ENCODE measurements around the gene ARFGAP1.

The ARFGAP1 gene

GRCh38 chr20:63297796-63298572 is 25.4 kb downstream of the ARFGAP1 start:
- no peak overlapping the region for H3K4me2 ChIP-seq (ENCODE audit: low read depth, low read length, poor library complexity, severe bottlenecking)
- TF ChIP-seq EZH2phosphoT487 (IDR thresholded peaks at IDR 0.05; ENCODE audit: borderline replicate concordance) = no peak
- no peaks in the 10 kb centered on the region for H3K4me1 ChIP-seq (ENCODE audit: insufficient read depth, low read length, poor library complexity, severe bottlenecking)
- no peak overlapping the region for H3K9ac ChIP-seq (ENCODE audit: low read depth, low read length, poor library complexity, severe bottlenecking)
- no peaks in the 10 kb centered on the region for H3K9me2 ChIP-seq (replicated peaks; ENCODE audit: low read depth, low read length)
- no peaks in the 10 kb centered on the region for H3F3A ChIP-seq (ENCODE audit: low read depth)
- H2AFZ ChIP-seq (ENCODE audit: low read length) = no peak overlapping the region
- H3K27me3 ChIP-seq (ENCODE audit: insufficient read depth, low read length, poor library complexity, severe bottlenecking) = no peaks in the 10 kb centered on the region
- H4K20me1 ChIP-seq (ENCODE audit: insufficient read depth, low read length, poor library complexity, severe bottlenecking) = no peaks in the 10 kb centered on the region
- H3K9me3 ChIP-seq (ENCODE audit: insufficient read depth, low read depth, low read length) = no peaks in the 10 kb centered on the region
- no peaks in the 10 kb centered on the region for H3K79me2 ChIP-seq (ENCODE audit: insufficient read depth, low read length)
- no peaks in the 10 kb centered on the region for H3K36me3 ChIP-seq (ENCODE audit: insufficient read depth, low read length)
- H3K4me3 ChIP-seq (ENCODE audit: low read length, poor library complexity, severe bottlenecking) = no peak overlapping the region

DNA sequence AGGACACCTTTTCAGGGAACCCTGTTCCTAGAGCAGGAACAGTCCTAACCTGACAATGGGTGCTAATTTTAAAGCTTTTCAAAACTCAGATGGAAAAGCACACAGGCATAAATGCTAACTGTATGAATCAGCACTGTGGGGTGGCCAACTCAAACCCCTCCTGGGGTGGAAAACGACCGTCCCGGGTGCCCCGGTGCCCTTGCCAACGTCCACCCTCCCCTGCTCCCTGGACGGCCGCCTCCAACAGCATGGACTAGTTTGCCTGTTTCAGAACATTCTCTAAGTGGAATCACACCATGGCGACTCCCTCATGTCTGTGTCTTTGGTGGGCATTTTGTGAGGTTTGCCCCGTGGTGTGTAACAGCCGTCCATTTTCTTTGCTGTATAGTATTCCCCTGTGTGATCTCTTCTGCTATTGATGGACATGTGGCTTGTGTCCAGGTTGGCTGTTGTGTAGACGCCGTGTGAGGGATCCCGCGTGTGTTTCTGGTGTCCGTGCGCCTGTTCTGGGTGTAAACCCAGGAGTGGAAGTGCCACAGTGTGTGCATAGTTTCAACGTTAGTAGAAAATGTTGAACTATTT is 26.2 kb downstream of the ARFGAP1 start:
- no peak for TF ChIP-seq EZH2phosphoT487 (IDR thresholded peaks at IDR 0.05; ENCODE audit: borderline replicate concordance)
- TF ChIP-seq, protein P1, sequence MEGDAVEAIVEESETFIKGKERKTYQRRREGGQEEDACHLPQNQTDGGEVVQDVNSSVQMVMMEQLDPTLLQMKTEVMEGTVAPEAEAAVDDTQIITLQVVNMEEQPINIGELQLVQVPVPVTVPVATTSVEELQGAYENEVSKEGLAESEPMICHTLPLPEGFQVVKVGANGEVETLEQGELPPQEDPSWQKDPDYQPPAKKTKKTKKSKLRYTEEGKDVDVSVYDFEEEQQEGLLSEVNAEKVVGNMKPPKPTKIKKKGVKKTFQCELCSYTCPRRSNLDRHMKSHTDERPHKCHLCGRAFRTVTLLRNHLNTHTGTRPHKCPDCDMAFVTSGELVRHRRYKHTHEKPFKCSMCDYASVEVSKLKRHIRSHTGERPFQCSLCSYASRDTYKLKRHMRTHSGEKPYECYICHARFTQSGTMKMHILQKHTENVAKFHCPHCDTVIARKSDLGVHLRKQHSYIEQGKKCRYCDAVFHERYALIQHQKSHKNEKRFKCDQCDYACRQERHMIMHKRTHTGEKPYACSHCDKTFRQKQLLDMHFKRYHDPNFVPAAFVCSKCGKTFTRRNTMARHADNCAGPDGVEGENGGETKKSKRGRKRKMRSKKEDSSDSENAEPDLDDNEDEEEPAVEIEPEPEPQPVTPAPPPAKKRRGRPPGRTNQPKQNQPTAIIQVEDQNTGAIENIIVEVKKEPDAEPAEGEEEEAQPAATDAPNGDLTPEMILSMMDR (conservative IDR thresholded peaks at IDR 0.05; ENCODE audit: low read length) = no peak
- Histone ChIP-seq H3K9me2 (replicated peaks; ENCODE audit: low read depth, low read length) (no peaks in the 10 kb centered on the region), H3K9ac (ENCODE audit: low read depth, low read length, poor library complexity, severe bottlenecking) (no peak overlapping the region), H3K4me1 (ENCODE audit: insufficient read depth, low read length, poor library complexity, severe bottlenecking) (no peaks in the 10 kb centered on the region), H3K27me3 (ENCODE audit: insufficient read depth, low read length, poor library complexity, severe bottlenecking) (no peaks in the 10 kb centered on the region), H4K20me1 (ENCODE audit: insufficient read depth, low read length, poor library complexity, severe bottlenecking) (no peaks in the 10 kb centered on the region), H2AFZ (ENCODE audit: low read length) (no peak overlapping the region), H3K9me3 (ENCODE audit: insufficient read depth, low read depth, low read length) (no peaks in the 10 kb centered on the region), H3K79me2 (ENCODE audit: insufficient read depth, low read length) (no peaks in the 10 kb centered on the region), H3F3A (ENCODE audit: low read depth) (no peaks in the 10 kb centered on the region), H3K36me3 (ENCODE audit: insufficient read depth, low read length) (no peaks in the 10 kb centered on the region), H3K4me2 (ENCODE audit: low read depth, low read length, poor library complexity, severe bottlenecking) (no peak overlapping the region), H3K4me3 (ENCODE audit: low read length, poor library complexity, severe bottlenecking) (no peak overlapping the region)

DNA sequence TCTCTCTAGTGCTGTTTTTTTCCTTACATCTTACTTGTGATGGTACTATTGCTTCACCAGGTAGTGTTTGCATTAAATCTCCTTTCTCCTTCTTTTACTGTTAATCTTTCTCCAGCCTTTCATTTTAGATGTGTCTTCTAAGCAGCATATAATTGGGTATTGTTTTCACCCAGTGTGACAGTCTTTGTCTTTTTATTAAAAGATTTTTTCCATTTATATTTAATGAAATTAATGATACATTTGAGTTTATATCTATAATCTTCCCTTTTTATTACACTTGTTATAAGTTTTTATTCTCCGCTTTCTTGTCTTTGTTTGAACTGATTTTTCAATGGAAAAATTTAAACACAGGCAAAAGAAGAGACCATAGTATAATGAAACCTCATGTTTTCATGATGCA is 29.1 kb downstream of the ARFGAP1 start:
- H3F3A ChIP-seq (ENCODE audit: low read depth) = no peaks in the 10 kb centered on the region
- H3K79me2 ChIP-seq (ENCODE audit: insufficient read depth, low read length) = no peaks in the 10 kb centered on the region
- H3K4me3 ChIP-seq (ENCODE audit: low read length, poor library complexity, severe bottlenecking) = no peak overlapping the region
- no peaks in the 10 kb centered on the region for H3K9me3 ChIP-seq (ENCODE audit: insufficient read depth, low read depth, low read length)
- no peaks in the 10 kb centered on the region for H3K27me3 ChIP-seq (ENCODE audit: insufficient read depth, low read length, poor library complexity, severe bottlenecking)
- no peaks in the 10 kb centered on the region for H3K36me3 ChIP-seq (ENCODE audit: insufficient read depth, low read length)
- no peak overlapping the region for H3K4me2 ChIP-seq (ENCODE audit: low read depth, low read length, poor library complexity, severe bottlenecking)
- no peaks in the 10 kb centered on the region for H3K9me2 ChIP-seq (replicated peaks; ENCODE audit: low read depth, low read length)
- H2AFZ ChIP-seq (ENCODE audit: low read length) = no peak overlapping the region
- no peak overlapping the region for H3K9ac ChIP-seq (ENCODE audit: low read depth, low read length, poor library complexity, severe bottlenecking)
- TF ChIP-seq, protein P1 (conservative IDR thresholded peaks at IDR 0.05; ENCODE audit: low read length) = no peak
- no peak for TF ChIP-seq EZH2phosphoT487 (IDR thresholded peaks at IDR 0.05; ENCODE audit: borderline replicate concordance)
- H4K20me1 ChIP-seq (ENCODE audit: insufficient read depth, low read length, poor library complexity, severe bottlenecking) = no peaks in the 10 kb centered on the region
- no peaks in the 10 kb centered on the region for H3K4me1 ChIP-seq (ENCODE audit: insufficient read depth, low read length, poor library complexity, severe bottlenecking)
